Tibial nerve (tissue), 4 donors: Measurements from ENCODE around the gene TANK. TPM values are rescaled to one million over a fixed set of nuclear protein-coding genes. Genes with fewer than 3 reads are reported as not detected.

Experiments
- DNase-seq, 2 donors: peaks; one replicate each; pipeline ENCODE4 v3.0.0-alpha.2; 2019; ENCODE audit warnings: low spot score in 2 of 2
- H3K27ac ChIP-seq, 4 donors: fragments of 200-600 bp; sonication (generic) in 3 of 4; one replicate each; pipeline ENCODE4 v1.5.1; 2017 to 2019; ENCODE audit warnings: mild to moderate bottlenecking in 1 of 4
- H3K27me3 ChIP-seq, 2 donors: fragments of 200-600 bp; sonication (generic) in 1 of 2; one replicate each; pipeline versions ENCODE4 v1.5.1 to v1.6.0; 2017 to 2019
- H3K36me3 ChIP-seq, 3 donors: fragments of 200-600 bp; sonication (generic); one replicate each; pipeline ENCODE4 v1.5.1; 2018 to 2019
- H3K4me1 ChIP-seq, 4 donors: fragments of 200-600 bp; sonication (generic) in 3 of 4; one replicate each; pipeline ENCODE4 v1.5.1; 2017 to 2019
- H3K4me3 ChIP-seq, 4 donors: fragments of 200-600 bp; sonication (generic) in 3 of 4; one replicate each; pipeline ENCODE4 v1.5.1; 2017 to 2019; ENCODE audit warnings: mild to moderate bottlenecking in 1 of 4, moderate library complexity in 1 of 4
- H3K9me3 ChIP-seq, 4 donors: fragments of 200-600 bp; sonication (generic) in 3 of 4; one replicate each; pipeline ENCODE4 v1.5.1; 2017 to 2019
- EP300 ChIP-seq, 2 donors: sonication (generic); formaldehyde crosslinking; IDR thresholded peaks; one replicate each; pipeline ENCODE4 v1.6.1; 2017; ENCODE audit warnings: antibody characterized with exemption in 2 of 2, mild to moderate bottlenecking in 1 of 2
- POLR2A ChIP-seq, 2 donors: fragments of 450-650 bp; IDR thresholded peaks; one replicate each; pipeline ENCODE4 v1.6.1; 2017; ENCODE audit warnings: antibody characterized with exemption in 2 of 2, mild to moderate bottlenecking in 2 of 2, moderate library complexity in 2 of 2
- WGBS, 2 donors: methylation state at CpG; one replicate each; pipeline ENCODE4 v1.1.5; 2018; 5-methylcytosine and 5-hydroxymethylcytosine counted together
- total RNA-seq, 4 donors: library from RNA; depleted of rRNA; stranded (reverse); fragments of >200 nt; gene quantifications; one replicate each; pipeline ENCODE4 v1.1.0, GENCODE V29; 2016
- TF ChIP-seq, protein P1 (sequence below), 5 experiments: fragments of 200-600 bp in 3 of 5; fragments of 450-650 bp in 2 of 5; sonication (generic) in 3 of 5; IDR thresholded peaks; one replicate each; pipeline ENCODE4 v1.5.1; 2016 to 2019; ENCODE audit warnings: antibody characterized with exemption in 5 of 5, mild to moderate bottlenecking in 3 of 5, moderate library complexity in 2 of 5

TANK gene
- total RNA-seq, 4 donors from 2014 or later = 54.4 to 83.5 (median 75.1) TPM

DNA sequence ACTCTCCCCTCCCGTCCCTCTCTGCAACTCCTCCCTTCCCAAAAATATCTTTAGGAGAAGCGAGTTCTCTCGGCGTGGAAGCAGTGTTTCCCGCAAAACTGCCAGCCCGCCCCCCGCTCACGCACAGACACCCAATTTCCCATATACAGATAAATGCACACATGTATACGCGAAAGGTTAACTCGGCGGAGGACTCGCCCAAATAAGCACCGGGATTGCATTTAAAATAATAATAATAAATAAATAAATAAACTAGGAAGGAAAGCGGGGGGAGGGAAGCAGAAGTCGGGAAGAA, 78.0 kb downstream of the TANK start:
- H3K9me3 ChIP-seq = no peaks in the 10 kb centered on the region
- H3K4me3 ChIP-seq = peak overlapping the region; percentile 44 to 74 (median 71)
- H3K27me3 ChIP-seq = no peaks in the 10 kb centered on the region
- peak overlapping the region in 1 of 4 donors; percentile 71 for H3K27ac ChIP-seq
- no peak for DNase-seq
- H3K4me1 ChIP-seq = peaks cover 0 to 17% (median 10%) of the 10 kb centered on the region in 4 donors
- TF ChIP-seq EP300 (IDR thresholded peaks at IDR 0.05) (no peak), POLR2A (IDR thresholded peaks at IDR 0.05) (no peak)
- TF ChIP-seq, protein P1, sequence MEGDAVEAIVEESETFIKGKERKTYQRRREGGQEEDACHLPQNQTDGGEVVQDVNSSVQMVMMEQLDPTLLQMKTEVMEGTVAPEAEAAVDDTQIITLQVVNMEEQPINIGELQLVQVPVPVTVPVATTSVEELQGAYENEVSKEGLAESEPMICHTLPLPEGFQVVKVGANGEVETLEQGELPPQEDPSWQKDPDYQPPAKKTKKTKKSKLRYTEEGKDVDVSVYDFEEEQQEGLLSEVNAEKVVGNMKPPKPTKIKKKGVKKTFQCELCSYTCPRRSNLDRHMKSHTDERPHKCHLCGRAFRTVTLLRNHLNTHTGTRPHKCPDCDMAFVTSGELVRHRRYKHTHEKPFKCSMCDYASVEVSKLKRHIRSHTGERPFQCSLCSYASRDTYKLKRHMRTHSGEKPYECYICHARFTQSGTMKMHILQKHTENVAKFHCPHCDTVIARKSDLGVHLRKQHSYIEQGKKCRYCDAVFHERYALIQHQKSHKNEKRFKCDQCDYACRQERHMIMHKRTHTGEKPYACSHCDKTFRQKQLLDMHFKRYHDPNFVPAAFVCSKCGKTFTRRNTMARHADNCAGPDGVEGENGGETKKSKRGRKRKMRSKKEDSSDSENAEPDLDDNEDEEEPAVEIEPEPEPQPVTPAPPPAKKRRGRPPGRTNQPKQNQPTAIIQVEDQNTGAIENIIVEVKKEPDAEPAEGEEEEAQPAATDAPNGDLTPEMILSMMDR (IDR thresholded peaks at IDR 0.05) = no peak
- H3K36me3 ChIP-seq = peaks cover 0 to 4% (median 0%) of the 10 kb centered on the region in 3 donors
- WGBS, 2 donors = 1% methylated on average over 16 of the region's 16 CpGs

DNA sequence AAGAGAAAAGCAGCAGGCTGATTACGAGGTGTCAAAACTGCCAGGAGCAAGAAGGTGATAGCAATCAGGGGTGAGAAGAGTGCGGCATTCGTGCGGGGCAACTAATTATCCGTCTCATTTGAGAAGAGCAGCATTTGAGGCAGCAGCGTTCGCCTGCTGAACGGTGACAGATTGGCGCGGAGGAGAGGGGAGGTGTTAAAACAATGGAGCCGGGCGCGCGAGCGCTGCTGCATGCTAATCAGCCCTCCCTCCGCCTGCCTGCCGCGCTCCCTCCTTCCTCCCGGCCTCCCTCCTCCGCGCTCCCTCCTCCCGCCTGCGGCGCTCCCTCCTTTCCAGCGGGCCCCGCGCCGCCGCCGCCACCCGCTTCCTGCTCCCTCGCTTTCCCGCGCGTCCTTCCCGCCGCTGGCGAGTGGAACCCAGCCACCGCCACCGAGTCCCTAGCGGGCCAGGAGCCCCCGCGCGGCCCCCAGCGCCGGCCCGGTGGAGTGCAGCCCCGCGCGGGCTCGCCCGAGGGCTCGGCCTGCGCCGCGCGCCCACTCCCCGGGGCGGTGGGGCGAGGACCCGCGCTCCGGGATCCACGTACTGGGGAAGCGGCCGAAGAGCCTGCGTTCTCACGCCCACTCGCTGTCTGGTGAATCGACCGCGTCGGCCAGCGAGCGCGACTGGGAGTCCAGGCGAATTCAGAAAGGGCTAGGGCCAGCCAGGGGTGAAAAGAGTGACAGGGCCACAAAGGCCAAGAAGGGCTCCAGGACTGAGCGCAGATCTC, 78.5 kb downstream of the TANK start:
- Histone ChIP-seq H3K27me3 (no peaks in the 10 kb centered on the region), H3K9me3 (no peaks in the 10 kb centered on the region), H3K27ac (peak overlapping the region in 2 of 4 donors; percentile 33 to 71), H3K4me3 (peak overlapping the region; percentile 44 to 74 (median 71)), H3K36me3 (peaks cover 0 to 4% (median 0%) of the 10 kb centered on the region in 3 donors), H3K4me1 (peaks cover 0 to 17% (median 10%) of the 10 kb centered on the region in 4 donors)
- TF ChIP-seq EP300 (IDR thresholded peaks at IDR 0.05) = no peak
- TF ChIP-seq, protein P1 (IDR thresholded peaks at IDR 0.05) = no peak
- no peak for TF ChIP-seq POLR2A (IDR thresholded peaks at IDR 0.05)
- peak in 1 of 2 donors; percentile 28 for DNase-seq
- WGBS, 2 donors = 2 to 3% methylated on average over 52 to 53 of the region's 78 CpGs

DNA sequence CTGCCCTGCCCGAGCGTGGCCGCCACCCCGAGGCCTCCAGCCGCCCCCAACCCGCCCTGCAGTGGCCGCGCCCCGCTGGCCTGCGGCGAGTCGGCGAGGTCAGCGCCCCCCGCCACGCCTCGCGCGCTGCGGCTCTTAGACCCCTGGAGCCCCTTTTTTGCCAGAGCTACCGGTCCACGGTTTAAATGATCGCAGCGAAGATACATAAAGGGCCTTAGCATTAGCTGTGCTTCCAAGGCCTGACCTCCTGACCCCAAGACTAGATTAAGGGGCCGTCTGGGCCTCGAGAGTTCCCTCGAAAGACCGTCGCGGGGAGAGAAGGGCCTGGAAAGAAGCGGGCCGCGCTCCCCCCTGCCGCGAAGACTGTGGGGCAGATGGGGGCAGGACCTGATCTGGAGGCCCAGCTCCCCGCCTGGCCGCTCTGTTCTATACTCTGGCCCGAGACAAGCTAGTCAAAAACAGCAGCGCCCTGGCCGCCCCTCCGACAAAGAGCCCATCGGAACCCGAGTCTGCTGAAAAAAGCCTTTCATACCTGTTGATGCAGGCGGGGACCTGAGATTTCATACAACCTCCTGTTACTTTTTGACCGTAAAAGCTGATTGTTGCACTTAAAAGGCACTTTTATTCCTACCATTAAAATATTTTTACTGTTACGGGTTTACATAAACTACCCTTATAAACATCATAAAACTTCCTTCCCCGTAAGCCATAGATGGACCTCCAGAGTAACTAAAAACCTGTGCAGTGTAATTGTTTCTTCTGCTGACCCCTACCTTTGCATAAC, 79.3 kb downstream of the TANK start:
- H3K4me1 ChIP-seq = peaks cover 0 to 17% (median 10%) of the 10 kb centered on the region in 4 donors
- peak overlapping the region; percentile 44 to 74 (median 71) for H3K4me3 ChIP-seq
- H3K36me3 ChIP-seq = peaks cover 0 to 4% (median 0%) of the 10 kb centered on the region in 3 donors
- no peak for DNase-seq
- H3K27me3 ChIP-seq = no peaks in the 10 kb centered on the region
- 69 to 71% methylated on average over 38 to 47 of the region's 47 CpGs for WGBS, 2 donors
- TF ChIP-seq POLR2A (IDR thresholded peaks at IDR 0.05) (no peak), EP300 (IDR thresholded peaks at IDR 0.05) (no peak)
- TF ChIP-seq, protein P1 (IDR thresholded peaks at IDR 0.05) = no peak
- no peaks in the 10 kb centered on the region for H3K9me3 ChIP-seq
- peak overlapping the region in 2 of 4 donors; percentile 33 to 71 for H3K27ac ChIP-seq

DNA sequence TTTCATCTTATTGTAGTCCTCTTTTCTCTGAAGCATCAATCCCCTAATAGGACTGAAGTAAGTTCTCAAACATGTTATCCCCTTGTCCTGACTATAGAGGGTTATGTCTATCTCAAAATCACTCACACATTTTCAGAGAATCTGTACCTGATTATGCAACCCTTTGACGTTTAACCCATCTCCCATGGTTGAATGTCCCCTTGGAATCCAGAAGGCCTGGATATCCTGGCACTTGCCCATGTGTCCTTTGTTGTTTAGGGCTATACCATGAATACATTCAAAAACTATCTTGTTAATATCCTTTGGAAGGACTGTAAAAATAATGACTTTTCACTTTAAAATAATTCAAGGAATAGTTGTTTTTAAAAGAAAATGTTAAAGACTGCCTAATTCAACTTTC, 81.7 kb downstream of the TANK start:
- DNase-seq = no peak
- no peaks in the 10 kb centered on the region for H3K9me3 ChIP-seq
- H3K4me1 ChIP-seq = peaks cover 0 to 17% (median 10%) of the 10 kb centered on the region in 4 donors
- H3K36me3 ChIP-seq = no peaks in the 10 kb centered on the region
- H3K4me3 ChIP-seq = no peak overlapping the region
- WGBS, 2 donors = 53 to 67% methylated on average over 1 of the region's 1 CpG
- TF ChIP-seq EP300 (IDR thresholded peaks at IDR 0.05) (no peak), POLR2A (IDR thresholded peaks at IDR 0.05) (no peak)
- TF ChIP-seq, protein P1 (IDR thresholded peaks at IDR 0.05) = no peak
- no peaks in the 10 kb centered on the region for H3K27me3 ChIP-seq
- no peak overlapping the region for H3K27ac ChIP-seq

DNA sequence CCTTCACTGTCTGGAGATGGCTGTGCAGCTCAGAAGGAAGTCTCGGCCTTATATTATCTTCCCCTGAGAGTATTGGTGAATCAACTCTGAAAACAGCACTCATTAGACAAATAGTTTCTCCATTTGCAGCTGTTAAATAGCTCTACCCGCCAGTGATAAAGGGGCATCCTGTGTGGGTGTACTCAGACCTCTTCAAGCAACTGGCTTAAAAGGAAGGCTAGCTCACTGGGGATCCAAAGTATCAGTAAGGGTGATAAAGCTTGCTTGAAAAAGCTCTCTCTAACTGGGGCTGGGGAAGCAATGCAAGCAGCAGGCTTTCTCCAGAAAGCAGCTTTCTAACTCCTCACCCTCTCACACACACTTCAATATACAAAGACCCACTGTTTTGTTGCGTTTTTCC, 83.1 kb downstream of the TANK start:
- Histone ChIP-seq H3K4me3 (no peak overlapping the region), H3K9me3 (no peaks in the 10 kb centered on the region), H3K4me1 (peaks cover 0 to 4% (median 0%) of the 10 kb centered on the region in 4 donors), H3K27ac (no peak overlapping the region), H3K36me3 (no peaks in the 10 kb centered on the region), H3K27me3 (no peaks in the 10 kb centered on the region)
- 51 to 67% methylated on average over 3 of the region's 3 CpGs for WGBS, 2 donors
- TF ChIP-seq, protein P1 (IDR thresholded peaks at IDR 0.05) = no peak
- TF ChIP-seq EP300 (IDR thresholded peaks at IDR 0.05) (no peak), POLR2A (IDR thresholded peaks at IDR 0.05) (no peak)
- DNase-seq = no peak
